Frontal cortex (tissue), 4 donors: Measurements from ENCODE around the gene ADCY10. TPM values are rescaled to one million over a fixed set of nuclear protein-coding genes. Genes with fewer than 3 reads are reported as not detected.
A peak's percentile ranks its signal among the peaks of the same experiment; 100 is the strongest.

ENCODE experiments used
- DNase-seq, 2 donors: peaks; one replicate each; pipeline ENCODE4 v3.0.0; 2012; ENCODE audit warnings: low spot score in 2 of 2
- FAIRE-seq: peaks from 2 replicates; lab custom pipeline; 2012; peaks lifted over from hg19 to GRCh38; lab: Jason Lieb, UNC
- total RNA-seq: library from RNA; depleted of rRNA; stranded (reverse); fragments of >200 nt; gene quantifications from one replicate; pipeline ENCODE4 v1.2.3, GENCODE V29; 2014
- donor health status: control.
- donor health status: control.
- donor health status: control.

ADCY10 gene, protein sequence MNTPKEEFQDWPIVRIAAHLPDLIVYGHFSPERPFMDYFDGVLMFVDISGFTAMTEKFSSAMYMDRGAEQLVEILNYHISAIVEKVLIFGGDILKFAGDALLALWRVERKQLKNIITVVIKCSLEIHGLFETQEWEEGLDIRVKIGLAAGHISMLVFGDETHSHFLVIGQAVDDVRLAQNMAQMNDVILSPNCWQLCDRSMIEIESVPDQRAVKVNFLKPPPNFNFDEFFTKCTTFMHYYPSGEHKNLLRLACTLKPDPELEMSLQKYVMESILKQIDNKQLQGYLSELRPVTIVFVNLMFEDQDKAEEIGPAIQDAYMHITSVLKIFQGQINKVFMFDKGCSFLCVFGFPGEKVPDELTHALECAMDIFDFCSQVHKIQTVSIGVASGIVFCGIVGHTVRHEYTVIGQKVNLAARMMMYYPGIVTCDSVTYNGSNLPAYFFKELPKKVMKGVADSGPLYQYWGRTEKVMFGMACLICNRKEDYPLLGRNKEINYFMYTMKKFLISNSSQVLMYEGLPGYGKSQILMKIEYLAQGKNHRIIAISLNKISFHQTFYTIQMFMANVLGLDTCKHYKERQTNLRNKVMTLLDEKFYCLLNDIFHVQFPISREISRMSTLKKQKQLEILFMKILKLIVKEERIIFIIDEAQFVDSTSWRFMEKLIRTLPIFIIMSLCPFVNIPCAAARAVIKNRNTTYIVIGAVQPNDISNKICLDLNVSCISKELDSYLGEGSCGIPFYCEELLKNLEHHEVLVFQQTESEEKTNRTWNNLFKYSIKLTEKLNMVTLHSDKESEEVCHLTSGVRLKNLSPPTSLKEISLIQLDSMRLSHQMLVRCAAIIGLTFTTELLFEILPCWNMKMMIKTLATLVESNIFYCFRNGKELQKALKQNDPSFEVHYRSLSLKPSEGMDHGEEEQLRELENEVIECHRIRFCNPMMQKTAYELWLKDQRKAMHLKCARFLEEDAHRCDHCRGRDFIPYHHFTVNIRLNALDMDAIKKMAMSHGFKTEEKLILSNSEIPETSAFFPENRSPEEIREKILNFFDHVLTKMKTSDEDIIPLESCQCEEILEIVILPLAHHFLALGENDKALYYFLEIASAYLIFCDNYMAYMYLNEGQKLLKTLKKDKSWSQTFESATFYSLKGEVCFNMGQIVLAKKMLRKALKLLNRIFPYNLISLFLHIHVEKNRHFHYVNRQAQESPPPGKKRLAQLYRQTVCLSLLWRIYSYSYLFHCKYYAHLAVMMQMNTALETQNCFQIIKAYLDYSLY (N-terminal part only)
- total RNA-seq: 0.41 TPM

DNA sequence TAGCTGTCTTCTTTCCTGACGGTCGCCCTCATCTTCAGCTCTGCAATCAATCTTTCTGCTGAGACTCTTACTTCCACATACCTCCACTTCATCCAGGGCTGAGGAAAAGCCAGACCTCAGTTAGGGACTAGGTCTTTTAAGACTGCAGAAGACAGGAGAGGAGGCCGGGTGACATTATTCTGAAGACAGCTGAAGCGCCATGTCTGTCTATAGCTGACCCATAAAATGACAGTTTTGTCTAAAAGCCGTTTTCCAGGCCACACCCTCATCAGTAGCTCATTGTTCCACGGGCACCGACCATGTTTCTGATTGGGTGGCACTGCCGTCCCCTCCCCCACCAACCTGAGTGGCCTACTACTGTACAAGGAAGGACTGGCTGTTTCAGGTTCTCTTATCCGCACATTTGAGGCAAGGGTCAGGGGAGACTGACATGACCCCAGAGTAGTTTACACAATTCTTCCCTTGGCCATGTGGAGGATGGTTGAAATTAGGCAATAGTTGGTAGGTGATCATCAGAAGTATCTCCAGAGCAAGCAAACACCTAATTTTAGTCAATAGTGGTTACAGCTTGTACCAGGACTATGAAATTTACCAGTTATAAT lies at the start of gene ADCY10:
Gene ADCY10 (minus strand): TSS at position 240 of the 602 bp plus-strand sequence. CDS start 8,994 bp downstream, outside the sequence.
- FAIRE-seq: no peak
- DNase-seq: no peak

DNA sequence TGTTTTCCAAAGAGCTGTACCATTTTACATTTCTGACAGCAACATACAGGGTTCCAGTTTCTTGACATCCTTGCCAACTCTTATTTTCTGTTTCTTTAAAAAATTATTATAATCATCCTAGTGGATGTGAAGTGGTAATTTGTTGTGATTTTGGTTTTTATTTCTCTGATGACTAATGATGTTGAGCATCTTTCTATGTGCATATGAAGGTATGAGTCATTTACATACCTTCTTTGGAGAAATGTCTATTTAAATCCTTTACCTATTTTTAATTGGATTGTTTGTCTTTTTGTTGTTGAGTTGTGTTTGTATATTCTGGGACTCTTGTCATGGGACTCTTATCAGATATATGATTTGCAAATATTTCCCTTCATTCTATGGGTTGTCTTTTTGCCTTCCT lies 43.8 kb upstream of the ADCY10 start:
- DNase-seq: no peak
- no peak for FAIRE-seq

DNA sequence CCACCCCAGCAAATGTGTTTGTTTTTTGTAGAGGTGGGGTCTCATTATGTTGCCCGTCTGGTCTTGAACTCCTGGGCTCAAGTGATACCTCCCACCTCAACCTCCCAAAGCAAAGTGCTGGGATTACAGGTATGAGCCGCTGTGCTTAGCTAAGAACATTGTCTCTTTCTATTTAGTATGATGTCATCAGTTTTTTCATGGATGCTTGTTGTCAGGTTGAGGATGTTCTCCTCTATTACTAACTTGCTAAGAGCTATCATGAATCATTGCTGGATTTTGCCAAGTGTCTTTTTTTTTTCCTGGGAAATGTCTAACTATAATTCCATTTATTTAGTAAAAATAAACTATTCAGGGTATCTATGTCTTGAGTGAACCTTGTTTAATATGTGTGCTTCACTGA lies 42.0 kb upstream of the ADCY10 start:
- FAIRE-seq (no peak), DNase-seq (no peak)

DNA sequence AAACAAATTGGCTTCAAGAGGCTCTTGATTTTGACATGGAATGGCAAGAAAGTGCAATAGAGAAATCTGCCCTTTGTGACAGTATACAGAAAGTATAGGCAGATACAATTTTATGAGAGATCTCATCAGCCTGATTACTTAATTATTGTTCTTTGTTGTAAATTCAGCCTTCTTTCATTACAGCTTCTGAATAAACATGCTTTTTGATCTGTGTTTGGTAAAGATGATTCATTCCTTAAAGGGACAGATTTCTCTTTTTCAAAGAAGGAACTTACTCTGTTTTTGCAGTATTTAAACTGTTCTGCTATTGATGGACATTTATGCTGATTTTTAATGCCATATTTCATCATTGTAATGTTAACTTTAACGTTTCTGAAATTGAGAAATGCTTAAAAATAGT lies 36.6 kb upstream of the ADCY10 start:
- DNase-seq (no peak), FAIRE-seq (no peak)

DNA sequence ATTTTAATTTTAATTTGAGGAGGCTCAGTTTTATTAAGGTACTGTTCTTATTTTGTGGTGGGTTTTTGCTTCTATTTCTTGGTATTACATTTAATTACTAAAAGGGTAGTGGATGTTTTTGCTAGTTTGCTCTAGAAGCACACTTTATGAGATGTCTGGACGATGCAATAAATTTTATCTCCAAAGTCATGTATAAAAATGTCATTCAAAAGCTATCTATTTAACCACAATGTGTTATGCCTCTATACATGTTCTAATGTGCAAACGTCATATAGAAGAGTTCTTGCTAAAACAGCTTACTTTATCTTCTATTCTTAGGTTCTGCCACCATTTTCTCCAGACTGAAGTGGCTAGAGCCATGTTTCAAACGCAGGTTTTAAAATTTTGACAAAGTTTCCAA lies 35.9 kb upstream of the ADCY10 start:
- FAIRE-seq: no peak
- no peak for DNase-seq

DNA sequence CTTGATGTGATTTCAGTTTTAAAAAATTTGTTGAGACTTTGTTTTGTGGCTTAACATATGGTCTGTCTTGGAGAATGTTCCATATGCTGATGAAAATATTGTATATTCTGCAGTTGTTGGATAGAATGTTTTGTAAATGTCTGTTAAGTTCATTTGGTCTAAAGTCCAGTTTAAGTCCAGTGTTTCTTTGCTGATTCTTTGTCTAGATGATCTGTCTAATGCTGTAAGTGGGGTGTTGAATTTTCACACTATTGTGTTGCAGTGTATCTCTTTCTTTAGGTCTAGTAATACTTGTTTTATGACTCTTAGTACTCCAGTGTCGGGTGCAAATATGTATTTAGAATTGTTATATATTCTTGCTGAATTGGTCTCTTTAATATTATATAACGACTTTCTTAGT lies 33.8 kb upstream of the ADCY10 start:
- DNase-seq (no peak), FAIRE-seq (no peak)

DNA sequence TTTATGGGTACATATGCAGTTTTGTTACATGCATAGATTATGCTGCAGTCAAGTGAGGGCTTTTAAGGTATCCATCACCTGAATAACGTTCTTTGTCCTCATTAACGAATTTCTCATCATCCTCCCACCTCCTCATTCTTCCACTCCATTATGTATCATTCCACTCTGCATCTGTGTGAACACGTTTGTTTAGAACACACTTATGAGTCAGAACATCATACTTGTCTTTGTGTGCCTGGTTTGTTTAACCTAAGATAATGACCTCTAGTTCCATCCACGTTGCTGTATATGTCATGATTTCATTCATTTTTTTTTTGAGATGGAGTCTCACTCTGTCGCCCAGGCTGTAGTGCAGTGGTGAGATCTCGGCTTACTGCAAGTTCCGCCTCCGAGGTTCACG lies 29.6 kb upstream of the ADCY10 start:
- DNase-seq (no peak), FAIRE-seq (no peak)

DNA sequence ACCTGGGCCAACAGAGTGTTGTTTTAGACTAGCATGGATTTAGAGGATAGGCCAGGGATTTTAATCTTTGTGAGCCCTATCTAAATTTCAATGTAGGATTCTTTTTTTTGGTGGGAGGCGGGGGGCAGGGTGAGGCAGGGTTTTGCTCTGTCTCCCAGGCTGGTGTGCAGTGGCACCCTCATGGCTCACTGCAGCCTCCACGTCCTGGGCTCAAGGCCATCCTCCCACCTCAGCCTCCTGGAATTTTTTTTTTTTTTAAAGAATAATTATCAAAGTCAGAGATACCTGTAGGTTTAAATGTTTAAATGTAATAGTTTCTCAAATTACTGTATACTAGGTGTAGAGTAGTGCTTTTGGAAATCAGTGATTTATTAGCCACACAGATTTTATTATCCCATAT lies 26.3 kb upstream of the ADCY10 start:
- FAIRE-seq: no peak

DNA sequence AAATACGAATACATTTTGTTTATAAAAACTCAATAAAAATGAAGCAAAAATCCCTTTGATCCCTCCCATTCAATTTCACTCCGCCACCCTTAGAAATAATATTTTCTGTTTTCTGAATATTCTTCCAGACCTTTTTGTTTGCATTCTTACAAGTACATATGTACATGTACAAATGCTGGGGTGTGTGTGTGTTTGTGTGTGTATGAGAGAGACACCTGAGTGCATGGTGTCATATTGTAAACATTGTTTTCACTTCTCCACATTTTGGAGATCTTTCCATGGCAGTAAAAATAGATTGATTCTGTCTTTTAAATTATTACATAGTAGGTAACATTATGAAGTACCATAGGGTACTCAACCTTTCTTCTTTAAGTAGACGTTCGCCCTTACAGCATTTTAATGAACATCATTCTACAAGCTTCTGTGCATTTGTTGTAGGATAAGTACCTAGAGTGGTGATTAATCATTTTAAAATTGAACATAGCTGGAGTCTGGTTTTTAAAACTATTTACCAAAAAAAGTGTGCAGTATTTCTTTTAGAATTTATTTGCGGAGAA lies 24.2 kb upstream of the ADCY10 start:
- DNase-seq (no peak), FAIRE-seq (no peak)

More for the DNA sequence above, 26.3 kb upstream of the ADCY10 start:
- no peak for DNase-seq

DNA sequence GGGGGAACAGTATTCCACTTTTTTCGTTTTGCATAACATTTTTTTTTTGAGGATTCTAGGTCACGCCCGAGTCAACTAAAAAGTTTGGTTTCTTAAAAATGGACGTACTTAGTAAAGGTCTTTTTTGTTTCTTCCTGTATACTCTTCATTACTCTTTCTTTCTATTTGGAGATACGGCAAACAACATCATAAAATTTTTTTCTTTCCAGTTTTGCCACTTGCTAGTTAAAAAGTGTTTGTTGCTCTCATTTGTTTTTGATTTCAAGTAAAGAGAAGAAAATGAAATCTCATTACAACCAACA lies 23.7 kb upstream of the ADCY10 start:
- DNase-seq (no peak), FAIRE-seq (no peak)

DNA sequence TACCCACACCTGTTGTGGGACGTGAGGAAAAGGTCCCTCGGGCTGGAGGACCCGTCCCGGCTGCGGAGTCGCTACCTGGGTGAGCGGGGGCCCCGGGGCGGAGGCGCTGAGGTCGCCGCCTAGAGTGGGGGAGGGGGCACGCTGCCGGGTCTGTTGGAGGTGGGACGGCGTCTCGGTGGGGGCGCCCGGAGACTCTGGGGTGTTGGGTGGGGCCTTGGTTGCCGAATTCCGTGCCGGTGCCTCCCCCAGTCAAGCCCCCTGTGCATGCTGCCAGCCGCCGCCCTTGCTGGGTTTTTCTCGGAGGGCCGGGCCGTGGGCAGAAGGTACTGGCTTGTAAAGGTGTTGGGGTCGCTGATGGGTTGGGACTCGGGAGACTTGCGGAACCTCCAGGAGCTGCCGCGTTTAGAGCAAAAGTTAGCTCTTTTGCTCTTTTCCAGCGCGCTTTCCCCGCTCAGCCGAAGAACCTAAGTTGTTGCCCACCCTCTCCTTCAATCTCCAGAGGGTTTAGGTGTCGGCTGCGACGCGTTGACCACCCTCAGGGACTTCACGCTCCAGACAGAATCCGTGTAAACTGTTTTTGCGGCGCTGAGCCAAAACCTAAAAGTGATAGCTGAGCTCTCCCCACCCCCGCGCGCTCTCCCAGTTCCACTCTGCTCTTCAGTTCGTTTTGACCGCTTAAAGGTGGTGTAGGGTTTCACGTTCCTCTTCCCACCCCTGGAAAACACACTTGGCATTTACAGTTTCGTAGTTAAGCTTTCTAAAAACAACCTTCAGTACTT lies 23.2 kb upstream of the ADCY10 start, which contains the start of gene MPC2:
Gene MPC2 (minus strand): TSS at position 143 of the 779 bp plus-strand sequence. CDS start 1,231 bp downstream, outside the sequence.
- no peak for FAIRE-seq
- peak; percentile 34 to 43 for DNase-seq

DNA sequence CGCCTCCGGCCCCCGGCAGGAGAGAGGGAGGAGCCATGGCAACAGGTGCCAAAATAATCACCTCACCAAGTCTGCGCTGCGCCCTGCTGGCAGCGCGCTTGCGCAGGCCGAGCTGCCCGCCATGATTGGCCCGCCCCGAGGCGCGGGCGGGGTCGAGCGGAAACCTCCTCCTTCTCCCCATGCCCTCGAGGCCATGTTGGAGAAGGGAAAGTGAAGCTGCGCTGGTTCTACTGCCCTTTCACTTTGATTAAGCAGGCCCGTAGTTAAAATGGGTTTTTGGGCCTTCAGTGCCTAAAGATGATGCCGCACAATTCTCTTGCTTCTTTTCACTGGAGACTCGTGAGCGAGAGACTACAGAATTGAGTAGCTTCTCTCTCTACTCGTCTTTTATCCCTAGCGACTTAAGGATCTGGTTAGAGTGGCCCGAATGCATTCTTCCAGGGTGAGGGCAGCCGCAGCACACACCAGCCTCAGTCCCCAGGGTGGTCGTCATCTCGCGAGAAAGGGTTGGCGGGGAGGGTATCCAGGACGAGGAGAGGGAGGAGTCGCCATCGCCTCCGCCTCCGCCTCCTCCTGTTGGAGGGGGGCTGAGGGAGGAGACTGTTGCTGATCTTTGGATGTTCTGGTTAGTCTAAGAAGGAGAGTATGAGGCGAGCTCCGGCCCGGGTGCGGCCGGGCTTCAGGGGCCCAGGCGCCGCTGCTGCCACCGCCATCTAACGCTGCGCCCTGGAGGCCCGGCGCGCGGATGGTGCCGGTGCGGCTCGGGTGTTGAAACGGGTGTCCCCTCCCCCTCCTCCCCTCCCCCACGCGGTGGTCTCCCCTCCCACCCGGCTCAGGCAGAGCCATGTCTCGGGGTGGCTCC lies 22.4 kb upstream of the ADCY10 start, which contains the start of gene DCAF6:
Gene DCAF6 (plus strand): TSS at position 616 of the 862 bp plus-strand sequence. CDS start 229 bp downstream, at position 845.
- FAIRE-seq (no peak), DNase-seq (peak; percentile 94)

DNA sequence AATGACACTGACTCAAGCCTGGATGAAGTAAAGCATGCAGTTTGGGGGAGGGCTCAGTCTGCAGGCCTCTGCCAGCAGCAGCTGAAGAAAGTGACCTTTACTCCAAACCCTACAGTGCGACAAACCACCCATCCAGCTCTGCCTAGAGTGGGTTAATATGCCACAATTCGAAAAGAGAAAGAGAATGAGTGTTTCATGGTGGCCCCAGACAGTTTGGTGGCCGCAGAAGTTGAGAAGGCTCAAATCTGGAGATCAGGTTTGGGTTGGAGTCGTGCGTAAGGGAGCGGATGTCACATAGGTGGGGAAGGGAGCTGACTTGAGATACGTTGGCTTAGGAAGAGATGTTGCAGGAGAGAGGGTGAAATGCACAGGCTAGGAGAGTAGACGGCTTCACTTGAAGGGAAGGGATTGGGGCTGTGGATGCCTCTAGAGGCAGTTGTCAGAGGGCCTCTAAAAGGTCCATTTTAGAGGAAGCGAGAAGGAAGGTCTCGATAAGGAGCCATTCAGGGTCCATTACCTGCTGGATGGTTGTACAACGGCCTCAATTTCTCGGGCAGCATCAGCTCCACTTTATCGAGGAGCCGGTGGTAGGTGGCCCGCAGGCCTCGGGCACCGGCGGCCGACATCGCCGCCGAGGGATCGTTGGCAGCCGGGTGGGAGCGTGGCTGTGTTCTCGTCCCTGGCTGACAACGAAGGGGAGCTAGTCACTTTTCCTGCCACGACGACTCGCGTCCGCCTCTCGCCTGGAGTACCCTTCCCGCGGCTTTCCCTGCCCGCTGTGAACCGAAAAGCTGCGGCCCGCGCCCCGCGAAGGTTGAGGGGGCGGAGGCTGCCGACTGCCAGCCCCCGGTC lies 21.5 kb upstream of the ADCY10 start:
- no peak for FAIRE-seq
- DNase-seq: no peak

DNA sequence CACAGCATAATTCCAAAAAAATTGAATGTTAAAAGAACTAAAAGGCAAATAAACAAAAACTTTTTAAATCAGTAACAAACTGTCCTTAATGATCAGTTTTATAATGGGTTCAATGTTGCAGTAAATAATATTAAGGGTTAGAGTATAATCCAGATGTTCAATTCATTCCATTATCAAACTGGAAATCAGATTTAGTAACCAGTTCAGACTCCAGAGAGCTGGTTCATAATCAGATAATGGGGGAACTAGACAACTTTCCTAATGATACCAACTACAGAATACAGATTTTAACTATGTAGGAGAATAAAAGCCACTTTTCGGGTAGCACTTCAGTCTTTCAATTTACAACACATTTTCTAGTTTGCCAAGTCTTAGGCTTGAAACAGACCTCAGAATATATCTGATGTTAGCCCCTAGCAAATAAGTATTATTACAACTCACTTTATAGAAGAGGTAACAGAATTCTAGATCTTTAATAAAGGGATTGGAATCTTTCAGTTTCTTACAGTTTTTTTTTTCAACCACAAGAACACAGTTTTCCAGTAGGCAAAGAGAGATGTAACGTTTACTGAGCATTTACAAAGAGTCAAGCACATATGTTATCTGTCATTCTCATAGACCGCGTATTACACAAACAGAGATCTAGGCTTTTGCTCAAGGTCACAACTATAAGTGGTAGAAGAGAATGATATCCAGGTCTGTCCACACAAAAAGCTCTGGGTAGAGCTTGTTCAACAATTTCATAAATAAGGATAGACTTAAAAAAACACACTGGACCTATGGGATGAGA lies 20.7 kb upstream of the ADCY10 start:
- FAIRE-seq (no peak), DNase-seq (no peak)

DNA sequence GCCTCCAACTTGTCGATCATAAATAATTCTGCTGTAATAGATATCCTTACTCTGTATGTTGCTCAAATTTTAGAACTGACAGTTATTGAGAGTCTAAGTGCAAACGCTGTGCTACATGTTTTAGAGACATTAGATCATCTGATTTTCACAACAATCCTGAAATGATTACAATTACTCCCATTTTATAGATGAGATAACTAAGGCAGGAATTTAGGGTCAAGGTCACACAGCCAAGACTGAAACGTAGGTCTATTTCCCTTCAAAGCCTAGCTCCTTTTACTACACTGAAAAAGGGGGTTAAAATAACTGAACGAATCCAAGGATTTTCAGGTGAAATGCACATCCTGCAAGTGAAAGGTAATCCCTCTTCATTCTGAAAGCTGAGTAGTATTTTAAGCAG lies 19.9 kb upstream of the ADCY10 start:
- DNase-seq (no peak), FAIRE-seq (no peak)

DNA sequence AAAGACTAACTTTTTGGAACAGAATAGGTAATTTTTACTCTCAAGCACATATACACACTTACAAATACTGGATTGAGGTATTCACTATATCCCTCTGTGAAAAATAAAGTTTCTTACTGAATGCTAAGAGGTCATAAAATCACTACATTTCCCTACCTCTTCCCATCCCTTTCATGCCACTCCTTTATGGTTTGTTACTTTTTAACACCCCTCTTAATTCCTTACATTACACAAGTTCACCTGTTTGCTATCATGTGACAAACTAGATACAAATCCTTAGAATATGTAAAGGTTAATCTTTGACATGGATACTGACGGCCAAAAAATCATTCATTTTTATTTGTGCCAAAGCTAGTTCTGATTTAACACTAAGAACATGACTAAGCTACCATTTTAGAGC lies 15.8 kb upstream of the ADCY10 start:
- FAIRE-seq (no peak), DNase-seq (no peak)
